NB4 (cell line): ENCODE data around the gene LMBR1.
"Not testable (repeated sequence)": the region's sequence is repeated elsewhere in the genome, so short reads cannot be mapped to it uniquely, and the experiment has no call there.

Source experiments
- POLR2A ChIP-seq: IDR thresholded peaks from 2 replicates; pipeline ENCODE4 v1.6.1; 2011; ENCODE audit warnings: mild to moderate bottlenecking; ENCODE audit not compliant: insufficient read length; ENCODE audit errors: extremely low read depth
- TF ChIP-seq, protein P1 (sequence below): IDR thresholded peaks from one replicate; pipeline ENCODE4 v1.5.1; 2012; ENCODE audit warnings: low read depth, low read length

DNA sequence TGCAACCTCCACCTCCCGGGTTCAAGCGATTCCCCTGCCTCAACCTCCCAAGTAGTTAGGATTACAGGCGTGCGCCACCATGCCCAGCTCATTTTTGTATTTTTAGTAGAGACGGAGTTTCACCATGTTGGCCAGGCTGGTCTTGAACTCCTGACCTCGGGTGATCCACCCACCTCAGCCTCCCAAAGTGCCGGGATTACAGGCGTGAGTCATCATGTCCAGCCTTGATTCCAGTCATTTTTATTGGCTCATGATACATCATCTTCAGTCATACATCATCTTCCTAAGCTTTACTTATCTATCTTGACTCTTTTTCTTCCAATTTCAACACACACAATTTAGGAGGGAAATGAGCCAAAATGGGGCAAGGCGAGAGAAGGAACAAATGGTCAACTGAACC is 7.1 kb upstream of the LMBR1 start:
- TF ChIP-seq, protein P1, sequence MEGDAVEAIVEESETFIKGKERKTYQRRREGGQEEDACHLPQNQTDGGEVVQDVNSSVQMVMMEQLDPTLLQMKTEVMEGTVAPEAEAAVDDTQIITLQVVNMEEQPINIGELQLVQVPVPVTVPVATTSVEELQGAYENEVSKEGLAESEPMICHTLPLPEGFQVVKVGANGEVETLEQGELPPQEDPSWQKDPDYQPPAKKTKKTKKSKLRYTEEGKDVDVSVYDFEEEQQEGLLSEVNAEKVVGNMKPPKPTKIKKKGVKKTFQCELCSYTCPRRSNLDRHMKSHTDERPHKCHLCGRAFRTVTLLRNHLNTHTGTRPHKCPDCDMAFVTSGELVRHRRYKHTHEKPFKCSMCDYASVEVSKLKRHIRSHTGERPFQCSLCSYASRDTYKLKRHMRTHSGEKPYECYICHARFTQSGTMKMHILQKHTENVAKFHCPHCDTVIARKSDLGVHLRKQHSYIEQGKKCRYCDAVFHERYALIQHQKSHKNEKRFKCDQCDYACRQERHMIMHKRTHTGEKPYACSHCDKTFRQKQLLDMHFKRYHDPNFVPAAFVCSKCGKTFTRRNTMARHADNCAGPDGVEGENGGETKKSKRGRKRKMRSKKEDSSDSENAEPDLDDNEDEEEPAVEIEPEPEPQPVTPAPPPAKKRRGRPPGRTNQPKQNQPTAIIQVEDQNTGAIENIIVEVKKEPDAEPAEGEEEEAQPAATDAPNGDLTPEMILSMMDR = not testable (repeated sequence)
- TF ChIP-seq POLR2A = not testable (repeated sequence)
